Kidney (tissue), 22 donors: Measurements from ENCODE around the gene OR2T34. TPM values are rescaled to one million over a fixed set of nuclear protein-coding genes. Genes with fewer than 3 reads are reported as not detected.
A peak's percentile ranks its signal among the peaks of the same experiment; 100 is the strongest.
"Not testable (repeated sequence)": the region's sequence is repeated elsewhere in the genome, so short reads cannot be mapped to it uniquely, and the experiment has no call there.

Source experiments
- DNase-seq, 5 donors: peaks; one replicate each; pipeline ENCODE4 v3.0.0-alpha.2; 2013 to 2020
- FAIRE-seq: peaks from 2 replicates; lab custom pipeline; 2012; peaks lifted over from hg19 to GRCh38; lab: Jason Lieb, UNC
- H3K27ac ChIP-seq, 2 donors: one replicate each; pipeline ENCODE4 v1.7.0; 2013; ENCODE audit warnings: low read depth in 2 of 2, low read length in 2 of 2, inconsistent platforms in 1 of 2
- H3K27me3 ChIP-seq: one replicate; pipeline ENCODE4 v1.7.1; 2013; ENCODE audit warnings: low read length, inconsistent platforms; ENCODE audit not compliant: control insufficient read depth, insufficient read depth
- H3K36me3 ChIP-seq, 3 donors: one replicate each; pipeline versions ENCODE4 v1.7.0 to v1.7.1; 2013; ENCODE audit warnings: low read length in 3 of 3, control low read depth in 1 of 3, inconsistent platforms in 1 of 3; ENCODE audit not compliant: insufficient read depth in 3 of 3, control insufficient read depth in 2 of 3
- H3K4me1 ChIP-seq, 3 donors: one replicate each; pipeline versions ENCODE4 v1.7.0 to v1.7.1; 2013; ENCODE audit warnings: low read length in 3 of 3, inconsistent platforms in 1 of 3, low read depth in 1 of 3; ENCODE audit not compliant: control insufficient read depth in 2 of 3, insufficient read depth in 2 of 3
- H3K4me3 ChIP-seq, 3 donors: one replicate each; pipeline versions ENCODE4 v1.7.0 to v1.8.1; 2013; ENCODE audit warnings: low read length in 3 of 3, control low read depth in 1 of 3, inconsistent platforms in 1 of 3
- H3K9ac ChIP-seq, 3 donors: one replicate each; pipeline versions ENCODE4 v1.7.0 to v1.7.1; 2013; ENCODE audit warnings: low read length in 3 of 3, control low read depth in 1 of 3, inconsistent platforms in 1 of 3
- H3K9me3 ChIP-seq, 3 donors: one replicate each; pipeline versions ENCODE4 v1.7.0 to v1.7.1; 2013; ENCODE audit warnings: low read length in 3 of 3, control low read depth in 1 of 3, inconsistent platforms in 1 of 3; ENCODE audit not compliant: control insufficient read depth in 2 of 3, insufficient read depth in 1 of 3
- intact Hi-C: fragments of 100-400 bp; cut with DNase I; formaldehyde crosslinking; loops from one replicate; pipeline ENCODE4 v1.11.1; 2022
- long read RNA-seq, 10 donors: library from polyadenylated mRNA in 1 of 10; unstranded in 1 of 10; transcript quantifications; one replicate each; pipeline ENCODE4 v2.0.0 and lab custom pipeline, GENCODE V29; 2021 to 2026
- polyA plus RNA-seq: library from polyadenylated mRNA; stranded (reverse); fragments of 350-450 nt; fragmentation: Illumina TruSeq; extraction: RNeasy Lipid Tissue Mini Kit (QIAGEN cat#74804); gene quantifications from one replicate; pipeline ENCODE4 v1.2.3, GENCODE V29; 2014; ENCODE audit warnings: low read depth, low replicate concordance; ENCODE audit not compliant: insufficient read depth
- total RNA-seq: library from RNA; stranded (reverse); fragmentation: NEBNext Ultra II Directional; extraction: Animal tissue kit (Norgen Biotek cat#: 25700); gene quantifications from one replicate; pipeline ENCODE4 v1.2.1, GENCODE V29; 2021
- TF ChIP-seq, protein P1 (sequence below): IDR thresholded peaks from 3 replicates; pipeline ENCODE4 v1.5.1; 2012; ENCODE audit warnings: mild to moderate bottlenecking, moderate library complexity, borderline replicate concordance; ENCODE audit not compliant: insufficient read depth; ENCODE audit errors: extremely low read depth
- donor health status: control.
- donor health status: control.
- donor health status: control.
- donor health status: control.
- donor health status: control.
- donor health status: DM: yes; HTN: yes; CAD: no.
- donor health status: Normal renal cell carcinoma (clear cell type).

OR2T34 gene, protein sequence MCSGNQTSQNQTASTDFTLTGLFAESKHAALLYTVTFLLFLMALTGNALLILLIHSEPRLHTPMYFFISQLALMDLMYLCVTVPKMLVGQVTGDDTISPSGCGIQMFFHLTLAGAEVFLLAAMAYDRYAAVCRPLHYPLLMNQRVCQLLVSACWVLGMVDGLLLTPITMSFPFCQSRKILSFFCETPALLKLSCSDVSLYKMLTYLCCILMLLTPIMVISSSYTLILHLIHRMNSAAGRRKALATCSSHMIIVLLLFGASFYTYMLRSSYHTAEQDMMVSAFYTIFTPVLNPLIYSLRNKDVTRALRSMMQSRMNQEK
- total RNA-seq (not detected), polyA plus RNA-seq (not detected)
- long read RNA-seq, donor 1: 0 reads
- long read RNA-seq, donor 2: 0 reads
- long read RNA-seq, donor 3: 0 reads
- long read RNA-seq, donor 4: 0 reads
- long read RNA-seq, donor 5: 0 reads
- long read RNA-seq, donor 6: 0 reads
- long read RNA-seq, donor 7: 0 reads
- long read RNA-seq, donor 8: 0 reads
- long read RNA-seq, donor 9: 0 reads
- long read RNA-seq, donor 10: 0 reads

DNA sequence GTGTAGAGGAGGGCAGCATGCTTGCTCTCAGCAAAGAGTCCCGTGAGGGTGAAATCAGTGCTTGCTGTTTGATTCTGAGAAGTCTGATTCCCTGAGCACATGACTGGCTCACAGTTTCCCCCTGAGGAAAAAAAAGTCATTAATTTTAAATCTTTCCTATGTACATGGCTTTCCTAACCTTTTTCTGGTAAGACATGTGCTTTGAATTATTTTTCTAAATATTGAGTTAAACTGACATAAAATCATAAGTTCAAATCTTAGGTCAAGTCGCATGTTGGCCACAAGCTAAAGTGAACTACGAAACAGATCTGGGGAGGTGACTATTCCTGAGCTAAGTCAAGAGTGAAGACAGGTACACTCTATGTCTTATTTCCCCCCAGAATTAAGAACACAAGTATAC lies at the start of gene OR2T34:
TSS of gene OR2T34 (minus strand) at position 101 of the 400 bp plus-strand sequence. CDS start at position 101, 0 bp downstream.
- H3K27ac ChIP-seq, H3K4me1 ChIP-seq, H3K36me3 ChIP-seq, H3K4me3 ChIP-seq, FAIRE-seq, H3K27me3 ChIP-seq, intact Hi-C loops, DNase-seq, H3K9ac ChIP-seq, H3K9me3 ChIP-seq: not testable (repeated sequence)

DNA sequence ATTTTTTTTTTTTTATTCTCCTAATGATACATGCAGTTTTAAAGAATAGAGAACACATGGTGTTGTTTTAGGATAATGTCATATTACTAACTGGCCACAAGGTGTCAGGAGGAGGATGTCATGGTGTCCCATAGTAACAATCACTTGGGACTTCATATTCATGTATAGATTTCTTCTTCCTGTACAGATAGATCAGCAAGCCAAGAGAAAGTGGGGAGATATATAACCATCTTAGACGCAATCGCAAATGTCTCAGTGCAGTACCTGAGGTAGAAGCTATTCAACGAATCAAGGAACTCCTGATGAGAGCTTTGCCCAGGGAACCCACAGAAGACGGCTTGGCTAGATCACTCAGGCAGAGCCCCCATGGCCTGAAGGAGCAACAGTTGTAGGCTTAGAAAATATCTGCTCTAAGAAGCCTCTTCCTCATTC lies 48.0 kb upstream of the OR2T34 start:
- no peaks in the 10 kb centered on the region for H3K27me3 ChIP-seq
- intact Hi-C loops: no loop called here
- no peaks in the 10 kb centered on the region for H3K9me3 ChIP-seq
- FAIRE-seq (no peak), DNase-seq (peak in 2 of 5 donors; percentile 17 to 56)
- H3K4me1 ChIP-seq: no peaks in the 10 kb centered on the region
- no peak overlapping the region for H3K4me3 ChIP-seq
- no peak overlapping the region for H3K27ac ChIP-seq
- H3K36me3 ChIP-seq: no peaks in the 10 kb centered on the region
- TF ChIP-seq, protein P1, sequence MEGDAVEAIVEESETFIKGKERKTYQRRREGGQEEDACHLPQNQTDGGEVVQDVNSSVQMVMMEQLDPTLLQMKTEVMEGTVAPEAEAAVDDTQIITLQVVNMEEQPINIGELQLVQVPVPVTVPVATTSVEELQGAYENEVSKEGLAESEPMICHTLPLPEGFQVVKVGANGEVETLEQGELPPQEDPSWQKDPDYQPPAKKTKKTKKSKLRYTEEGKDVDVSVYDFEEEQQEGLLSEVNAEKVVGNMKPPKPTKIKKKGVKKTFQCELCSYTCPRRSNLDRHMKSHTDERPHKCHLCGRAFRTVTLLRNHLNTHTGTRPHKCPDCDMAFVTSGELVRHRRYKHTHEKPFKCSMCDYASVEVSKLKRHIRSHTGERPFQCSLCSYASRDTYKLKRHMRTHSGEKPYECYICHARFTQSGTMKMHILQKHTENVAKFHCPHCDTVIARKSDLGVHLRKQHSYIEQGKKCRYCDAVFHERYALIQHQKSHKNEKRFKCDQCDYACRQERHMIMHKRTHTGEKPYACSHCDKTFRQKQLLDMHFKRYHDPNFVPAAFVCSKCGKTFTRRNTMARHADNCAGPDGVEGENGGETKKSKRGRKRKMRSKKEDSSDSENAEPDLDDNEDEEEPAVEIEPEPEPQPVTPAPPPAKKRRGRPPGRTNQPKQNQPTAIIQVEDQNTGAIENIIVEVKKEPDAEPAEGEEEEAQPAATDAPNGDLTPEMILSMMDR: peak; percentile 32
- no peak overlapping the region for H3K9ac ChIP-seq

DNA sequence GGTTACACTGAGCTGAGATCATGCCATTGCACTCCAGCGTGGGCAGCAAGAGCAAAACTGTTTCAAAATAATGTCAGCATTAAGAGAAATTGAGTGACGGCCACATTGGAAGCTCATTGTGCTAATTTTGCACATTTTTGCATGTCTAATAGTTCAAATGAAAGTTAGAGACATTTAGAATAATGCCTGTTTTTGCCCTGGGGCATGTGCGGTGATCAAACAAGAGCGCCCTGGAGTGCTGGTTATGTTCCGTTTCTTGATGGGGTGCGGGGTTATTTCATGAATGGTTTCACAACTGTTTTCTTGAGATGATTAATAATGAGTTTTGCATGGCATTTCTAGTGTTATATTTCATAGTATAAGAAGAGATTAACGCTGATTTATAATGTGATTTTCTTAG lies 47.2 kb upstream of the OR2T34 start:
- no peaks in the 10 kb centered on the region for H3K4me1 ChIP-seq
- TF ChIP-seq, protein P1: no peak
- H3K36me3 ChIP-seq: no peaks in the 10 kb centered on the region
- no peaks in the 10 kb centered on the region for H3K9me3 ChIP-seq
- H3K27me3 ChIP-seq: no peaks in the 10 kb centered on the region
- no peak overlapping the region for H3K4me3 ChIP-seq
- FAIRE-seq (no peak), DNase-seq (no peak)
- intact Hi-C loops: no loop called here
- H3K9ac ChIP-seq: no peak overlapping the region
- H3K27ac ChIP-seq: no peak overlapping the region

DNA sequence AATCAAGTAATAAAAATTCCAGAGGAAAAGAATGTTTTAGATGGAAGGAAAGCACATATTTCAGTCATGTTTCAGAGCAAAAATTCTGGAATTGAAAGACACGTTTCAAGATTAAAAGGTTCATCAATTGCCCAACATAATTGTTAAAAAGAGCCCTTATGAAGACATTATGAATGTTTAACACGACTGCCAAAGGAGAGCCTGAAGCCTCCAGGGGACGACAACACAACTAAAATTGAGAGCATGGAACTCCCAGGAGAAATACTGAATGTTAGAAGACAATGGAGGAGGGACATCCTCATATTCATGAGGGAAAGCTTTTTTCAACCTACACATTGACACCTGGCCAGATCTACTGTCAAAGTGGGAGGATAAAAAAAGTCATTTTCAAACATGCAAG lies 44.3 kb upstream of the OR2T34 start:
- H3K27me3 ChIP-seq: no peaks in the 10 kb centered on the region
- H3K4me1 ChIP-seq: no peaks in the 10 kb centered on the region
- no peak for FAIRE-seq
- H3K36me3 ChIP-seq: no peaks in the 10 kb centered on the region
- H3K9me3 ChIP-seq: no peaks in the 10 kb centered on the region
- no peak overlapping the region for H3K4me3 ChIP-seq
- intact Hi-C loops: no loop called here
- peak in 3 of 5 donors; percentile 11 to 68 (median 40) for DNase-seq
- TF ChIP-seq, protein P1: peak; percentile 38
- no peak overlapping the region for H3K27ac ChIP-seq
- H3K9ac ChIP-seq: no peak overlapping the region
